GM10266 (cell line): Measurements from ENCODE around the gene HIF1A.

Experiments used
- DNase-seq: peaks from one replicate; pipeline ENCODE4 v3.0.0; 2012; ENCODE audit errors: extremely low spot score
- CTCF ChIP-seq: IDR thresholded peaks from 2 replicates; pipeline ENCODE4 v1.5.1; 2012; ENCODE audit warnings: mild to moderate bottlenecking, low read depth; ENCODE audit not compliant: control insufficient read depth, insufficient read depth; ENCODE audit errors: missing control alignments

The HIF1A gene

GRCh38 chr14:61768240-61768639 lies 72.9 kb downstream of the HIF1A start:
- no peak for DNase-seq
- TF ChIP-seq CTCF, result no peak

- no peak for DNase-seq
- TF ChIP-seq CTCF, result no peak
Observed at GRCh38 chr14:61769893-61770292, 74.6 kb downstream of the HIF1A start.

GRCh38 chr14:61774861-61775260 lies 79.5 kb downstream of the HIF1A start:
- DNase-seq, result no peak

GRCh38 chr14:61780125-61780524 lies 84.8 kb downstream of the HIF1A start:
- no peak for DNase-seq
- TF ChIP-seq CTCF, result no peak

More at GRCh38 chr14:61774861-61775260, 79.5 kb downstream of the HIF1A start:
- TF ChIP-seq CTCF, result no peak

- no peak for TF ChIP-seq CTCF
- no peak for DNase-seq
Observed at GRCh38 chr14:61797309-61797708, 102.0 kb downstream of the HIF1A start.
